Breast epithelium (tissue), 4 donors: Measurements from ENCODE around the gene CCDC187. TPM values are rescaled to one million over a fixed set of nuclear protein-coding genes. Genes with fewer than 3 reads are reported as not detected.
"Not testable (repeated sequence)": the region's sequence is repeated elsewhere in the genome, so short reads cannot be mapped to it uniquely, and the experiment has no call there.

Experiments
- DNase-seq, 2 donors: peaks; one replicate each; pipeline ENCODE4 v3.0.0-alpha.2; 2019; ENCODE audit warnings: low spot score in 2 of 2
- H3K27ac ChIP-seq, 2 donors: fragments of 200-600 bp; sonication (generic) in 1 of 2; one replicate each; pipeline ENCODE4 v1.5.1; 2016 to 2019; ENCODE audit warnings: mild to moderate bottlenecking in 1 of 2
- H3K27me3 ChIP-seq, 2 donors: fragments of 200-600 bp; sonication (generic) in 1 of 2; one replicate each; pipeline versions ENCODE4 v1.5.1 to v1.6.0; 2017 to 2019; ENCODE audit warnings: control low read depth in 1 of 2, mild to moderate bottlenecking in 1 of 2
- H3K36me3 ChIP-seq: fragments of 200-600 bp; one replicate; pipeline ENCODE4 v1.5.1; 2019
- H3K4me1 ChIP-seq, 2 donors: fragments of 200-600 bp; sonication (generic); one replicate each; pipeline ENCODE4 v1.5.1; 2016 to 2019; ENCODE audit warnings: control low read depth in 1 of 2
- H3K4me3 ChIP-seq, 3 donors: fragments of 200-600 bp; sonication (generic); 1 replicate in 2 of 3; 2 replicates in 1 of 3; pipeline ENCODE4 v1.5.1; 2016 to 2019; ENCODE audit warnings: mild to moderate bottlenecking in 3 of 3, moderate library complexity in 2 of 3
- H3K9me3 ChIP-seq, 2 donors: fragments of 200-600 bp; sonication (generic) in 1 of 2; one replicate each; pipeline ENCODE4 v1.5.1; 2016 to 2019; ENCODE audit warnings: control low read depth in 1 of 2
- POLR2A ChIP-seq: fragments of 450-650 bp; IDR thresholded peaks from one replicate; pipeline ENCODE4 v1.6.1; 2016; ENCODE audit warnings: antibody characterized with exemption, mild to moderate bottlenecking, moderate library complexity
- POLR2AphosphoS5 ChIP-seq, 3 donors: sonication (generic); formaldehyde crosslinking; IDR thresholded peaks; one replicate each; pipeline ENCODE4 v1.6.1; 2017; ENCODE audit warnings: antibody characterized with exemption in 3 of 3
- intact Hi-C: fragments of 100-400 bp; cut with DNase I; formaldehyde crosslinking; loops from one replicate; pipeline ENCODE4 v1.15.1; 2023; ENCODE audit warnings: low total_unique reads
- total RNA-seq, 3 donors: library from RNA; depleted of rRNA; stranded (reverse); fragments of >200 nt; gene quantifications; one replicate each; pipeline ENCODE4 v1.1.0, GENCODE V29; 2016
- TF ChIP-seq, protein P1 (sequence below), 3 donors: fragments of 450-650 bp; IDR thresholded peaks; one replicate each; pipeline ENCODE4 v1.5.1; 2016 to 2017; ENCODE audit warnings: antibody characterized with exemption in 3 of 3, mild to moderate bottlenecking in 3 of 3, moderate library complexity in 3 of 3

The CCDC187 gene
- total RNA-seq, 3 donors from 2014 or later = not detected

GRCh38 chr9:136270173-136270705, 33.7 kb downstream of the CCDC187 start:
- intact Hi-C loops = no loop called here
- no peaks in the 10 kb centered on the region for H3K36me3 ChIP-seq
- H3K4me3 ChIP-seq = no peak overlapping the region
- TF ChIP-seq, protein P1, sequence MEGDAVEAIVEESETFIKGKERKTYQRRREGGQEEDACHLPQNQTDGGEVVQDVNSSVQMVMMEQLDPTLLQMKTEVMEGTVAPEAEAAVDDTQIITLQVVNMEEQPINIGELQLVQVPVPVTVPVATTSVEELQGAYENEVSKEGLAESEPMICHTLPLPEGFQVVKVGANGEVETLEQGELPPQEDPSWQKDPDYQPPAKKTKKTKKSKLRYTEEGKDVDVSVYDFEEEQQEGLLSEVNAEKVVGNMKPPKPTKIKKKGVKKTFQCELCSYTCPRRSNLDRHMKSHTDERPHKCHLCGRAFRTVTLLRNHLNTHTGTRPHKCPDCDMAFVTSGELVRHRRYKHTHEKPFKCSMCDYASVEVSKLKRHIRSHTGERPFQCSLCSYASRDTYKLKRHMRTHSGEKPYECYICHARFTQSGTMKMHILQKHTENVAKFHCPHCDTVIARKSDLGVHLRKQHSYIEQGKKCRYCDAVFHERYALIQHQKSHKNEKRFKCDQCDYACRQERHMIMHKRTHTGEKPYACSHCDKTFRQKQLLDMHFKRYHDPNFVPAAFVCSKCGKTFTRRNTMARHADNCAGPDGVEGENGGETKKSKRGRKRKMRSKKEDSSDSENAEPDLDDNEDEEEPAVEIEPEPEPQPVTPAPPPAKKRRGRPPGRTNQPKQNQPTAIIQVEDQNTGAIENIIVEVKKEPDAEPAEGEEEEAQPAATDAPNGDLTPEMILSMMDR (IDR thresholded peaks at IDR 0.05) = no peak
- TF ChIP-seq POLR2AphosphoS5 (IDR thresholded peaks at IDR 0.05) (no peak), POLR2A (no peak)
- H3K4me1 ChIP-seq = no peaks in the 10 kb centered on the region
- no peak for DNase-seq
- no peaks in the 10 kb centered on the region for H3K9me3 ChIP-seq
- H3K27me3 ChIP-seq = peaks cover 0 to 16% of the 10 kb centered on the region in 2 donors
- no peak overlapping the region for H3K27ac ChIP-seq

DNA sequence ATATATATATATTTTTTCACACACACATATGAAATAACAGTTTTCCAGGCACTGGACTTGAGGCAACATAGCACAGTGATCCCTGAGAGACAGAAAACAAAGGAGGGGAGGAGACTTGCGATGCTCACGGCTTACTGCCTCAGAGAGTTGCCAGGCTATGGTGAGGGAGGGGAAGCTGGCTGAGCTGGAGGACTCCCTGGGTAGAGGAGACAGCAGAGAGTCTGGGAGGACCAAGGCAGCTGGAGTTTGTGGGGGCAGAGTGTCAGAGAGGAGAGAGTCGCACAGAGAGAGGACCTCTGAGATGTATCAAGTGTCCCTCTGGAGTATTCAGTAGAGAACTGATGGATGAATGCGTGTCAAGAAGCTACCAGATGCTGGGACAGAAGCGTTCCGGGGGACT, 35.2 kb downstream of the CCDC187 start:
- Histone ChIP-seq H3K36me3 (no peaks in the 10 kb centered on the region), H3K9me3 (no peaks in the 10 kb centered on the region), H3K4me1 (no peaks in the 10 kb centered on the region), H3K27me3 (peaks cover 0 to under 1% of the 10 kb centered on the region in 2 donors), H3K27ac (no peak overlapping the region), H3K4me3 (no peak overlapping the region)
- TF ChIP-seq POLR2AphosphoS5 (IDR thresholded peaks at IDR 0.05) (no peak), POLR2A (no peak)
- TF ChIP-seq, protein P1 (IDR thresholded peaks at IDR 0.05) = no peak
- intact Hi-C loops = loop anchor here (5.0 kb wide), 1 partner anchor 751 kb away; no protein-coding TSS in a partner anchor
- no peak for DNase-seq

DNA sequence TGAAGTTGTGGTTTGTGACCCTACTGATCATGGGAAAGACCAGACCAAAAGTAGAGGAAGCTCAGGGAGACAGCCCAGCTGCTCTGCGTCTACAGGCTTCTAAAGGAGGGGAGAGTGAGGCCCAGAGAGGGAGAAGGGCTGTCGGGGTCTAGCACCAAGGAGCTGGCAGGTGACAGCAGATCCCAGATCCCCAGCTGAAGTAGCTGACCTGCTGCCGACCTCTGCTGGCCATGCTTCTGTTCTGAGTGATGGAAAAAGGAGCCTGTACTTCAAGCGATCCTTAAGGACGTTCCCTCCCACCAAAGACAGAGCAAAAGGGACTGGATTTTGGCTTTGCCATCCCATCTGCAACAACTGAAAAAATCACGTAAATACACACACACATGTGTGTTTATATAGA, 35.6 kb downstream of the CCDC187 start:
- H3K36me3 ChIP-seq = no peaks in the 10 kb centered on the region
- no peaks in the 10 kb centered on the region for H3K9me3 ChIP-seq
- intact Hi-C loops = loop anchor here (5.0 kb wide), 1 partner anchor 751 kb away; no protein-coding TSS in a partner anchor
- no peak overlapping the region for H3K4me3 ChIP-seq
- H3K27ac ChIP-seq = no peak overlapping the region
- H3K4me1 ChIP-seq = no peaks in the 10 kb centered on the region
- H3K27me3 ChIP-seq = no peaks in the 10 kb centered on the region
- TF ChIP-seq POLR2A = no peak
- no peak for TF ChIP-seq POLR2AphosphoS5 (IDR thresholded peaks at IDR 0.05)
- TF ChIP-seq, protein P1 (IDR thresholded peaks at IDR 0.05) = no peak
- no peak for DNase-seq

DNA sequence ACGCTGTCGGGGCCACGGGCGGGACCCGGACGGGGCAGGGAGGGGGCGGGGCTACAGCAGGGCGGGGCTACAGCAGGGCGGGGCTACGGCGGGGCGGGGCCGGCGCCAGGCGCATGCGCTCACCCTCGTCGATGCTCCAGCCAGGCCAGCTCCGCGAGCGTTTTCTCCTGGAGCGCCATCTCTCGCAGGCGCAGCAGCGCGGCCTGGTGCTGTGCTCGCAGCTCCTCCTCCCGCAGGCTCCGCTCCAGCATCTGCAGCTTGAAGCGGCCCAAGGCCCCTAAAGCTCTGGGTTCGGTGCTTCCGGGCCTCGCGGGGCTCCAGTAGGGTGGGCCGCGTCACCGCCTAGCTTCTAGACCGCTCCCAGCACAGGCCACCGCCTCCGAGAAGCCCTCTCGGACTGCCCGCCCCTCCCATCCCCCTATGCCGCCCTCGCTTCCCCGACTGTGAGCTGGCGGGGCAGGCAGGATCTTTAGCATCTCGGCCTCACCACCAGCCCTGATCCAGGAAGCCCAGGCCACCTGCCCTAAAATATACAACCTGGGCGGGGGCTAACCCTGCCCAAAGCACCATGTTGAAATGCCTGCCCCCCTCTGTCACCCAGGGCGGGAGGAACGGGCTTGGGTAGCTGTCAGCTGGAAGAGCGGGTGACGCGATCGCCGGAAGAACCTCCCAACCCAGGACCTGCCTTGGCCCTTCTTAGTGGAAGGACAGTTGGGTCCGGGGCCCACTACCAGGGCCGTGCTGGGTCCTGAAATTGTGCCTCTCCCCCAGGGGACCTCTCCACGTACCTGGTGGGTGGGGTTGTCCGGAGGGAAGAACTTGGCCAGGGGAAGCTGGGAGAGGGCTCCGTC, 36.4 kb downstream of the CCDC187 start:
- DNase-seq = peak; percentile 44 to 65
- Histone ChIP-seq H3K9me3 (no peaks in the 10 kb centered on the region), H3K4me1 (no peaks in the 10 kb centered on the region), H3K36me3 (no peaks in the 10 kb centered on the region), H3K27ac (peak overlapping the region in 1 of 2 donors; percentile 9), H3K27me3 (no peaks in the 10 kb centered on the region), H3K4me3 (peak overlapping the region; percentile 35 to 65 (median 49))
- intact Hi-C loops = loop anchor here (5.0 kb wide), 1 partner anchor 750 kb away; no protein-coding TSS in a partner anchor
- TF ChIP-seq, protein P1 (IDR thresholded peaks at IDR 0.05) = no peak
- TF ChIP-seq POLR2A = no peak
- TF ChIP-seq POLR2AphosphoS5 (IDR thresholded peaks at IDR 0.05) = no peak

GRCh38 chr9:136266641-136267040, 37.3 kb downstream of the CCDC187 start:
- not testable (repeated sequence) for H3K27ac ChIP-seq, H3K4me1 ChIP-seq, H3K9me3 ChIP-seq, H3K36me3 ChIP-seq, H3K27me3 ChIP-seq, DNase-seq
- H3K4me3 ChIP-seq = peak overlapping the region in 2 of 3 donors; percentile 49 to 65
- intact Hi-C loops = loop anchor here (5.0 kb wide), 1 partner anchor 749 kb away; no protein-coding TSS in a partner anchor
